ENCODE data around the gene SHFL. TPM values are rescaled to one million over a fixed set of nuclear protein-coding genes. Genes with fewer than 3 reads are reported as not detected.

SHFL gene
- total RNA-seq, 1 donor from 2014 or later = 9.4 TPM

- intact Hi-C loops (cut with DNase I) = no loop called here
- no peak for DNase-seq (ENCODE audit: low spot score)
Measured at GRCh38 chr19:10086591-10087192, 575 bp downstream of the SHFL start.

DNA sequence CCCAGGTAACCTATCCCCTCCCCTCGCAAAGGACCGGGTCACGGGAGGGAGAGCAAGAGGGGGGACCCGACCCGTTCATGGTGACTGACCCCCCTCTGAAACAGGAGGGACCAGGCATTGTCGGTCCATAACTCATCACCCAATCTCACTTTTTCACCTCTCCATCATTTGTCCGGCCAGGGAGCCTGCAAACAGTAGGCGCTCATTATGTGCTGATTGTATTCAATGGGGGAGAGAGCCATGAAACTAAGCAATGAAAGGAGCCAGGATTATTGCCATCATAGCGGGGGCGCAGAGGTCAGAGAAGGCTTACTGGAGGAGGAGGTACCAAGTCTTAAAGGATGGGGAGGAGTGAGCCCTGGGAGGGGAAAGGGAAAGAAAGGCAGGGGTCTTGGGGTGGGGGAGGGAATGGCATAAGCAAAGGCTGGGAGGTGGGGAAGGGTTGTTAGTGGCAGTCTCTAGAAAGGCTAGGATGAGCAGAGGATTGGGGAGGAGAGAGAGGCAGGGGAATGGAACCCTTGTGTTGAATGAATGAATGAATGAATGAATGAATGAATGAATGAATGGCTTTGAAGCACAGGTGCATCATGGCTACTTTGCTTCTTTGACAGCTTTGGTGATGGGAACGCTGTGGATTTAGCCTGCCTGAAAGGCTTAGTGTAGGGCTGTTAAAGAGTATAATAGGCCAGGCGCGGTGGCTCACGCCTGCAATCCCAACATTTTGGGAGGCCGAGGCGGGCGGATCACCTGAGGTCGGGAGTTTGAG is 1.4 kb downstream of the SHFL start:
- no peak for DNase-seq (ENCODE audit: low spot score)
- intact Hi-C loops (cut with DNase I) = no loop called here

- intact Hi-C loops (cut with DNase I) = no loop called here
- no peak for DNase-seq (ENCODE audit: low spot score)
Measured at GRCh38 chr19:10088949-10089554, 2.9 kb downstream of the SHFL start.

DNA sequence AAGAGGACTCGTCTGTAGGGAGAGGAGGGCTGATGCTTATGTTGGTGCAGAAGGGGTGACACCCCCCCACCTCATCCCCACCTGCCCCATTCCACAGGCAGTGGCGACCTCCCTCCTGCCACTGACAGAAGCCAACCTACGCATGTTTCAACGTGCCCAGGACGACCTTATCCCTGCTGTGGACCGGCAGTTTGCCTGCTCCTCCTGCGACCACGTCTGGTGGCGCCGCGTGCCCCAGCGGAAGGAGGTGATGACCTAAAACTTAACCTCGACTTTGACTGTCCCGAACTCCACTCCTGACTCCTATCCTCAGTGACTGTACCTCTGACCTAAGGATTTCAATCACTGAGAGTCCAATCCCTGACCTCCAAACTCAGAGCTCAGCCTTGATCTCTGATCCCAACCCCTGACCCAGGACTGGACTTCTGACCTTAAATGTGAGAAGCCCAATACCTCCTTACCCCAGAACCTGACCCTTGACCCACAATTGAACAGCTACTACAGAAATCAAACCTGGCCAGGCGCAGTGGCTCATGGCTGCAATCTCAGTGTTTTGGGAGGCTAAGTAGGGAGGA is 3.8 kb downstream of the SHFL start:
- no peak for DNase-seq (ENCODE audit: low spot score)
- intact Hi-C loops (cut with DNase I) = no loop called here

DNA sequence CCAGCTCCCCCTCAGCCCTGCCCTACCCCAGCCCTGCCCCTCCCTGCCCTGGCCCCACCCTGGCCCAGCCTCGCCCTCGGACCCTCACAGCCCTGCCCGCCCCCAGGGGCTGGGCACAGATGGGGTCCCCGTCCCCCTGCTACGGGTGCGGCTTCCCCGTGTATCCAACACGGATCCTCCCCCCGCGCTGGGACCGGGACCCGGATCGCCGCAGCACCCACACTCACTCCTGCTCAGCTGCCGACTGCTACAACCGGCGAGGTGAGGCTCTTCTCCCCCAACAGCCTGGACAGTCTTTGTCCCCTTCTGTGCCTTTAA is 5.2 kb downstream of the SHFL start:
- intact Hi-C loops (cut with DNase I) = no loop called here
- no peak for DNase-seq (ENCODE audit: low spot score)

DNA sequence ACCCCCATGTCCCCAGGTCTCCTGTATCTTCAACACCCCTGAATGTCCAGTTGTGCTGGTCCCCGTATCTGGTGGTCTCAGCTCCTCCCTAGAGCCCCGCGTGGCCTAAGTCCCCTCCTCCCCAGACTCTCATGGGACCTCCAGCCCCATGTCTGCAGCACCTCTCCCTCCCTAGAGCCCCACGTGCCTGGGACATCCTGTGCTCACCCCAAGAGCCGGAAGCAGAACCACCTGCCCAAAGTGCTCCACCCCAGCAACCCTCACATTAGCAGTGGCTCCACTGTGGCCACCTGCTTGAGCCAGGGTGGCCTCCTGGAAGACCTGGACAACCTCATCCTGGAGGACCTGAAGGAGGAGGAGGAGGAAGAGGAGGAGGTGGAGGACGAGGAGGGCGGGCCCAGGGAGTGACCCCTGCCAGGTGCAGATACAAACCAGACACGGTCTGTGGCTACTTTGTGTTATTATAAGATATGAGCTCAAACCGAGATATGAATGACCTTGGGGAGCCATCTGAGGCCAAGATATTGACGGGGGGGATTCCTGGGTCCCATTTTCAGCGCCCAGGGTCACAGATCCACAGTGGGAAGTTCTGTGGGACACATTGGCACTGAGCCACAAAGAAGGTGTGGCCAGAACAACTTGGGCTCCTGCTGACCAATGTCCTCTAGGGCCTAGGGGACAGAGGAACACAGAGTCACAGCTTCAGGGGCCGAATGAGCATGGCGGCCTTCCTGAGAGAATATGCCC is 6.0 kb downstream of the SHFL start:
- intact Hi-C loops (cut with DNase I) = no loop called here
- no peak for DNase-seq (ENCODE audit: low spot score)

DNA sequence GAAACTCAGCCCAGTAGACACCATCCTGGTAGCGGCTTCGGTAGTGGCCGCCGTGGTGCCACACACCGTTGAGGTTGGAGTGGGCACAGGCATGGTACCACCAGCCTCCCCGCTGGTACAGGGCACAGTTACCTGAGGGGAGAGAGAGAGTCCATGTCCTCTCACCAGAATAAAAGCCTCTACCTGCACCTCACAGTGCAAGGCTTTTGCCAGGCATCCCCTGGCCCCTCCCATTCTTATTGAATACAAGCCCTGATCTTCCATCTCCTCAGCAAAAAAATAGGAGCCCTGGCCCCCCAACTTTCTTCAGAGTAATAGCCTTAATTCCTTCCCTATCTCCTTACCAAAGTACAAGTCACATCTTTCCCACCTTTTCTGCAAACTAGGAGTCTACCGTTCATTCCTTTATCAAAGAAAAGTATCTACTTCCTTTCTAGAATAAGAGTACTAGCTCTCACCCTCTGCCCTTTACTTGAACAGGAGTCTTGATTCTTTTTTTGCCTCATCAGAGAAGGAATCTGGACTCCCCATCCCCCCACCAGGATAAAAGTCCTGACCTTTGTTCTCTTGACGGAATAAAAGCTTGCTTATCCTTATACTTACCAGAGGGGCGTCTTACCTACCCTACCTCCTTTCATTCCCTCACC is 6.7 kb downstream of the SHFL start:
- DNase-seq (ENCODE audit: low spot score) = no peak
- intact Hi-C loops (cut with DNase I) = no loop called here

DNA sequence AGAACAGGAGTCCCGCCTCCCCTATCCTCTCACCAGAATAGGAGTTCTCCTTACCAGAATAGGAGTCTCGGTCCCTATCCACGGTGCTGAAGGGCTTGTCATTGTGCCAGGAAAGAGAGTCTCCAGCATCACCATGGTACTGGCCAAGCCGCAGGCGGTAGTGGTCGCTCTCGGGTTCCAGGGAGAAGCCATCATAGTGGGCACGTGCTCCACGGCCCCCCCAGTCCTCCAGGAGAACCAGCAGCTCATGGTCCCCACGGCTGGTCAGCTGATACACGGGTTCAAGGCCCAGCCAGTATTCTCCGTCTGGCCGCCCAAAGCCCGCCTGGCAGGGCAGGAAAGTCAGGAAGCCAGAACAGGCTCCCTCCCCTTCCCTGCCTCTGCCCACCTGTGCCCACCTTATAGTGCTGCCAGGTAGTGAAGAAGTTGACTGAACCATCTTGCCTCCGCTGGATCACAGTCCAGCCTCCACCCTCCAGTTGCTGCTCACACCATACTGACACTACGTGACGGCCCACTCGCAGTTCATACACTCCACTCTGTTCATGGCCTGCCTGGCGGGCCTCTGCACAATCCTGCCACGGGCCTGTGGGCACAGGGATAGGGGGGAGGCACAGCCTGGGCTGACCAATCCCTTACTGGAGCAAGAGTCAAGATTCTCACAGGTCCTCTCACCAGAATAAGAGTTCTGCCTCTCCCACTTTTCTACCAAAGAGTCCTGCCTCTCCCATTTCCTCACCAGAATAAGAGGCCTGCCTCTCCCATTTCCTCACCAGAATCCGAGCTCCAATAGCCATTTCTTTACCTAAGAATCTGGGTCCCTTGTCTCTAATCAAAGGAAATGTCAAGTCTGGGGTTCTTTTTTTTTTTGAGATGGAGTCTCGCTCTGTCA is 7.4 kb downstream of the SHFL start:
- no peak for DNase-seq (ENCODE audit: low spot score)
- intact Hi-C loops (cut with DNase I) = no loop called here

DNA sequence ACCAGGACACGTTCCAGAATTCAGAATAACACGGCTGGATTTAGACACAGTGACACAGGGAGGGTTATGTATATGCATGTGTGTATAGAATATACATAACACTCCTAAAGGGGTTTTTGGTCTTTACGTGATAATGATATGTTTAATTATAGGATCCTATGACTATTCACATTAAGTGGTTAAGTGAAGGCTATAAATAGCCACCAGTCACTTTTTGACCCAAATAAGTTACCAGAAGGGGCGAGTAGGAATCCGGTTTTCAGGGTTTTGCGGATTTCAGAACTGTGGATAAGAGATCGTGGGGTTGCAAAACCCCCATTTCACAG is 9.5 kb downstream of the SHFL start:
- no peak for DNase-seq (ENCODE audit: low spot score)
- intact Hi-C loops (cut with DNase I) = no loop called here

DNA sequence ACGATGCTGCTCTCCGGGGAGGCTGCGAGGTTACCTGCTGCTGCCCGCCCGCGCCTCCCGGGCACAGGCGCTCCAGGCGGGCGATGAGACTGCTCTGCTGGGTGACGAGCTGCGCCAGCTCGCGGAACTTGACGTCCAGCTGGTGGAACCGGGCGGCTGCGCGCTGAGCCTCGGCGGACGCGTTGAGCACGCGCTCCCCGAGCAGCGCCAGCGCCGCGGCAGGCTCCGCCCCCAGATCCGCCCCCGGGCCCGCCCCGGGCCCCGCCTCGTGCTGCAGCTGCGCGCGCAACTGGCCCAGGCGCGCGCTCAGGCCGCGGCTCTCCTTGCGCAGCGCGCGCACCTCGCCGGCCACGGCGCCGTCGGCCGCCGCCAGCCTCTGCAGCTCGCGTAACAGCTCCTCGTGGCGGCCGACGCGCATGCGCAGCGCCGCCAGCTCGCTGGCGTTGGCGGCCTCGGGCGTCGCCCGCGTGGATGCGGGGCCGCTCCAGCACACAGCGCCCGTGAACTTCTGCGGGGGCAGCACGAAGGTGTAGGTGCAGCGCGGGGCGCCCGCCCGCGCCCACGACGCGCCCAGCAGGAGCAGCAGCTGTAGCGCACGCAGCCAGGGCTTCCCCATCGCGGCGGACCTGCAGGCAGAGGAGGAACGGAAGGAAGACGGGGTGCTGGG is 10.0 kb downstream of the SHFL start:
- peak; percentile 94 for DNase-seq (ENCODE audit: low spot score)
- intact Hi-C loops (cut with DNase I) = no loop called here

DNA sequence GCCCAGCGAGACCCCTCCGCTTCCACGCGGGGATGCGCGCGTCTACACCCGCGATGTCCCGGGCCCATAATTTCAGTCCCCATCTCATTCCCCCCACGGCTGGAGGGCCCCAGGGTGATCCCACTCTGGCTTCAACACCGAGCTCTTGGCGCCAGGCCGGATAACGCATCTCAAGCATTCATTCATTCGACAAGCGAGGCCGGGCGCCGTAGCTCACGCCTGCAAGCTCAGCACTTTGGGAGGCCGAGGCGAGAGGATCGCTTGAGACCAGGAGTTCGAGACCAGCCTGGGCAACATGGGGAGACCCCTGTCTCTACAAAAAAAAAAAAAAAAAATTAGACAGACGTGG is 10.5 kb downstream of the SHFL start:
- intact Hi-C loops (cut with DNase I) = no loop called here
- DNase-seq (ENCODE audit: low spot score) = no peak

DNA sequence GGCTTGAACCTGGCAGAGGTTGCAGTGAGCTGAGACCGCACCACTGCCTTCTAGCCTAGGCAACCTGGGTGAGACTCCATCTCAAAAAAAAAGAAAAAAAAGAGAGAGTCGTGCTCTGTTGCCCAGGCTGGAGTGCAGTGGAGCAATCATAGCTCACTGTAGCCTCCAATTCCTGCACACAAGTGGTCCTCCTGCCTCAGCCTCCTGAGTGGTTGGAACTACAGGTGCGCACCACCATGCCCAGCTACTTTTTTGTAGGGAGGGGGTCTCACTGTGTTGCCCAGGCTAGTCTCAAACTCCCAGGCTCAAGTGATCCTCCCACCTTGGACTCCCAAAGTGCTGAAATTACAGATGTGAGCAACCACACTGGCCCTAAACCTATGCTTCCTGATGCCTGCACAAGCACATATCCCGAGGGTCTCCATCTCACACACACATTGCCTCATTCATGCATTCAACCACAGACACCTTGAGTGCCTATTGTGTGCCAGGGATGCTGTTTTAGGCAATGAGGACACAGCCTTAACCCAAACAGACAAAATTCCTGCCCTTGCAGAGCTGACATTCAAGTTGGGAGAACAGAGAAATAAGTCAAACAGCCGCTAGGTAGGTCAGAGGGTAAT is 14.2 kb downstream of the SHFL start:
- intact Hi-C loops (cut with DNase I) = no loop called here

DNA sequence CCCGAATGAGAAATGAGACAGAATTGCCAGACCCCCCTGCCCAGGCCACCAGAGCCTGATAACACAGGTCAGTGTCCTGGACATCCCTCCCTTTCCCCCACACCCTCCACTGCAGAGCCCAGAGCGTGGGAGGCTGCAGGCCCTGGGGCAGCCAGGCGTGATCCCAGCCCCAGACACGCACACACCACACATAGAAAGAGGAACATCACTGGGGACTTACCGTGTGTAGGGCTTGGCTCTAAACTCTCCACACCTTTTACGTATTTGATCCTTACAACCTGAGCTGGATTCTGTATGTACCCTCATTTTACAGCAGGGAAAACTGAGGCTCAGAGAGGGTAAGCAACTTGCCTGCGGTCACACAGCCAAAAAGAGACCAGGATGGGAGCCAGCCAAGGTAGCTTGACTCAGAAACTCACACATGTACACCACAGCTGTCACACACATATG is 16.7 kb downstream of the SHFL start:
- DNase-seq (ENCODE audit: low spot score) = no peak
- intact Hi-C loops (cut with DNase I) = no loop called here

More for the DNA sequence above, 14.2 kb downstream of the SHFL start:
- DNase-seq (ENCODE audit: low spot score) = no peak

DNA sequence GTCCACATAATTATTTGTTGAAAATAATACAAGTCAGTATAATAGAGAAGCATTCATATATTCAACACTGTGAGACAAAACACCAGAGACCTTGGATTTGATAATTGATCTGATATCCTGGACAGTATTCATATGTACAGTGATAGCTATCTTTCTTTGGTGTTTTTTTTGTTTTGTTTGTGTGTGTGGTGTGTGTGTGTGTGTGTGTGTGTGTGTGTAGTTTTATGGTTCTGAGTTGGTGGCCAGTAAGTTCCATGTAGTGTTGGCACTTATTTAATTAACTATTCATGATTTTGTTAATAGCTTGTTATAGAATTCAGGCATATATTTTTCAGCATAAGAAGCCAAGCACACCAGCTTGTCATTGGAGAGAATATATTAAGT is 18.0 kb downstream of the SHFL start:
- intact Hi-C loops (cut with DNase I) = no loop called here
- no peak for DNase-seq (ENCODE audit: low spot score)

DNA sequence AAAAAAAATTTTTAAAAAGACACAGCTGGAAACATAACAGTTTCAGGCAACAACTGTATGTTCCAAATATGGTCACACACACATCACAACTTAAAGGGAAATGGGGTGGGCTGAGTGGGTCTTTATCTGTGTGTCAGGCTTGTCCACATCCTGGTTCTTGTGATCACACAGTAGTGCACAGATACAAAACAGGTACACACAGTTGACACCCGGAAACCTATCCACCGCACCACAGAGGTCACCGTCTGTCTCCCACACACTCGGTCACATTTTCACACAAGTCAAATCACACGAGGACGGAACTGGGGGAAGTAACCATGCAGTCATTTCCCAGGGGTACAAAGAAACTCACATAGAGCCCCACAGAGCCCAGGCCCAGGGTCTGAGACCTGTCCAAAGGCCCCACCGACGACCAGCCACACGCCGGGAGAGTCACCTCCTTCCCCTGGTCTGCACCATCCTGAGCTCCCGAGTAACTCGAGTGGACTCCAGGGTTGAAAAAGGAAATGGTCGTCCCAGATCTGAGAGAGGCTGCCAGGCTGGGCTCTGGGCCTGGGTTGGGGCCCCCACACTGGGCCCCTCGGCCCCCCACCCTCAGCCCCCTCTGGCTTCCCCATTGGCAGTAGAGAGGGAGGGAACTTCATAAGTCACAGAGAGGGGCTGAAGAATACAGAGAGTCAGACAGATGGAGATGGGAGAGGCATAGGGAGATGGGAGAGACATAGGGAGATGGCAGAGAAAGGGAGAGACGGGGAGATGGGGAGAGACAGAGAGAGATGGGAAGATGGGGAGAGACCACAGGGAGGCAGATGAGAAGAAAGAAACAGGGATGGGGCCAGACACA is 18.8 kb downstream of the SHFL start:
- intact Hi-C loops (cut with DNase I) = loop anchor here (5.0 kb wide), 1 partner anchor 147 kb away; the partner anchor contains the start of gene MRPL4

DNA sequence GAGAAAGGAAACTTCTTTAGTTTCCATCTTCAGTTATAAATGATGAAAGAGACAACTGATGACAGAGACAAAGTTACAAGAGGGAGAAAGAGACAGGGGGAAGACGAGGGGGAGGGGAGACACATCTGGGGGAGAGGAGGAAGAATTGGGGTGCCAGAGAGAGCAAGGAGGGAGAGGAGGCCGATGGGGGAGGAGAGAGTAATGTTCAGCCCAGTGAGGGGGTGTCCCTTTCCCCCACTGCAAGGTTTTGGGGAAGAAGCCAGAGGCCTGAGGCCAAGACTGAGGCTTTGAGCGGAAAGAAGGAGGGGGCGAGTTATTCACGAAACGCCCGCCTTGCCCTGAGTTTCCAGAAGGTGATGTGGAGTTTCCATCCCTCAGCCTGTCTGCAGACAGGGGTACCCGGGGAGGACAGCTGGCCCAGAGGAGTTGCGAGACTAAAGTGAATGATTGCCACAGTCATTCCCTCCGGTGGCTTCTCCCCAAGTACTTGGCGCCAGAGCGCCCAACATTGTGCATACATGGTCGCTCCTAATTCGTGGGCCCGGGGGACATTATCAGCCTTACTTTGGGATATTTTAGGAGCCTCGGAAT is 19.5 kb downstream of the SHFL start:
- DNase-seq (ENCODE audit: low spot score) = no peak
- intact Hi-C loops (cut with DNase I) = loop anchor here (5.0 kb wide), 1 partner anchor 147 kb away; the partner anchor contains the start of gene MRPL4

More for the DNA sequence above, 18.8 kb downstream of the SHFL start:
- no peak for DNase-seq (ENCODE audit: low spot score)

Measured in cardiac septum (tissue), 1 donor.